PFSK-1 (cell line): ENCODE results near the gene STAT3.

Experiments
- POLR2AphosphoS5 ChIP-seq: IDR thresholded peaks from 2 replicates; pipeline ENCODE4 v1.6.1; 2012; ENCODE audit warnings: low read depth, mild to moderate bottlenecking, control low read depth, low read length, moderate library complexity
- REST ChIP-seq, 2 experiments: IDR thresholded peaks; 2 replicates each; pipeline versions ENCODE4 v1.6.1 to v1.8.0; 2011 to 2012; ENCODE audit warnings: low read depth in 2 of 2, low read length in 2 of 2, control low read depth in 1 of 2, inconsistent platforms in 1 of 2, mild to moderate bottlenecking in 1 of 2, moderate library complexity in 1 of 2; ENCODE audit not compliant: insufficient read depth in 1 of 2
- SIN3A ChIP-seq: IDR thresholded peaks from 2 replicates; pipeline ENCODE4 v1.6.1; 2012; ENCODE audit warnings: mild to moderate bottlenecking, low read length, moderate library complexity, borderline replicate concordance; ENCODE audit not compliant: insufficient read depth
- TAF1 ChIP-seq: IDR thresholded peaks from 2 replicates; pipeline ENCODE4 v1.6.1; 2012; ENCODE audit warnings: low read length, control low read depth, borderline replicate concordance; ENCODE audit not compliant: insufficient read depth

DNA sequence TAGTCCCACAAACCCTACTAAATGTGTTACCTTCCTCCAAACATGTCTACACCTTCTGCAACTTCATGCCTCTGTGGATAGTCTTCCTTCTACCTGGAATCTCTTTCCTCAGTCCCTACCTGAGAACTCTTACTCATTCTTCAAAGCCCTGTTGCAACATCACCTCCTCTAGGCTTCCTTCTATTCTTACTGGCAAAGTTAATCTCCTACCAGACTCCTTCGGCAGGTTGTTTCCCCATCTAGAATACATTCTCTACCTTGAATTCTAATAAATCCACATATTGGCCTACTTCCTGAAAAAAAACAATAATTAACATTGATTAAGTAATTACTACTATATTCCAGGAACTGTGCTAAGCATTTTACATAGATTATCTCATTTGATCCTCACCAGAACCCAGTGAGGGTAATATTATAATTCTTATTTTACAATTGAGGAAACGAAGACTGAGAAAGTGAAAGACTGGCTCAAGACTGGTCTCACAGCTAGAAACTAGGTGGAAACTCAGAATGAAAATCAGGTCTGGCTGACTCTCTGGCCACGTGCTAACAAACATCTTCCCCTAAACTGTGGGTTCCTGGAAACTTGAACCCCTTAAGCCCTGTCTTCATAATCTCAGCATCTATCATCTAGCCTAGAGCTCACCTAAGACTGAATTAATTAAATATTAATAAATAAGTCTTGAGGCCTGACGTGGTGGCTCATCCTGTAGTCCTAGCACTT lies 4.6 kb upstream of the STAT3 start:
- no peak for TF ChIP-seq POLR2AphosphoS5
- TF ChIP-seq REST (IDR thresholded peaks at IDR 0.05; ENCODE audit: insufficient read depth in 1 of 2, low read depth in 2 of 2, low read length in 2 of 2): no peak
- TF ChIP-seq TAF1: no peak
- TF ChIP-seq SIN3A: no peak
